Esophagus (tissue), 2 donors: ENCODE data around the gene AFF1. TPM values are rescaled to one million over a fixed set of nuclear protein-coding genes. Genes with fewer than 3 reads are reported as not detected.
"Not testable (repeated sequence)": the region's sequence is repeated elsewhere in the genome, so short reads cannot be mapped to it uniquely, and the experiment has no call there.

ENCODE experiments used
- H3K27ac ChIP-seq, 2 donors: one replicate each; pipeline ENCODE4 v1.5.1; 2013; ENCODE audit warnings: low read depth in 2 of 2, mild to moderate bottlenecking in 2 of 2, inconsistent platforms in 1 of 2, low read length in 1 of 2, moderate library complexity in 1 of 2
- H3K27me3 ChIP-seq, 2 donors: one replicate each; pipeline ENCODE4 v1.6.1; 2013; ENCODE audit warnings: low read length in 2 of 2, control low read depth in 1 of 2, mild to moderate bottlenecking in 1 of 2; ENCODE audit not compliant: insufficient read depth in 2 of 2, control insufficient read depth in 1 of 2
- H3K36me3 ChIP-seq, 2 donors: one replicate each; pipeline ENCODE4 v1.6.1; 2013; ENCODE audit warnings: low read length in 1 of 2; ENCODE audit not compliant: control insufficient read depth in 2 of 2, insufficient read depth in 2 of 2
- H3K4me1 ChIP-seq, 2 donors: one replicate each; pipeline ENCODE4 v1.6.1; 2013; ENCODE audit warnings: low read length in 1 of 2; ENCODE audit not compliant: control insufficient read depth in 2 of 2, insufficient read depth in 2 of 2
- H3K4me3 ChIP-seq, 2 donors: one replicate each; pipeline ENCODE4 v1.5.1; 2013; ENCODE audit warnings: low read length in 2 of 2, mild to moderate bottlenecking in 2 of 2, low read depth in 1 of 2, moderate library complexity in 1 of 2
- H3K9me3 ChIP-seq, 2 donors: one replicate each; pipeline ENCODE4 v1.6.1; 2013; ENCODE audit warnings: mild to moderate bottlenecking in 2 of 2, low read depth in 1 of 2, low read length in 1 of 2, moderate library complexity in 1 of 2; ENCODE audit not compliant: control insufficient read depth in 2 of 2, insufficient read depth in 1 of 2
- WGBS, 2 donors: extraction: QIAGEN DNeasy Blood & Tissue Kit; methylation state at CpG; one replicate each; pipeline ENCODE4 v1.1.7; 2013; 5-methylcytosine and 5-hydroxymethylcytosine counted together
- polyA plus RNA-seq, 2 donors: library from polyadenylated mRNA; stranded (reverse); fragments of 200-250 nt; gene quantifications; one replicate each; pipeline ENCODE4 v1.2.3, GENCODE V29; 2013
- donor health status: healthy with polysubstance abuse.
- donor health status: Bipolar disorder and iron deficiency.

Gene AFF1
- polyA plus RNA-seq, 2 donors, result 7.5 to 10.4 TPM

DNA sequence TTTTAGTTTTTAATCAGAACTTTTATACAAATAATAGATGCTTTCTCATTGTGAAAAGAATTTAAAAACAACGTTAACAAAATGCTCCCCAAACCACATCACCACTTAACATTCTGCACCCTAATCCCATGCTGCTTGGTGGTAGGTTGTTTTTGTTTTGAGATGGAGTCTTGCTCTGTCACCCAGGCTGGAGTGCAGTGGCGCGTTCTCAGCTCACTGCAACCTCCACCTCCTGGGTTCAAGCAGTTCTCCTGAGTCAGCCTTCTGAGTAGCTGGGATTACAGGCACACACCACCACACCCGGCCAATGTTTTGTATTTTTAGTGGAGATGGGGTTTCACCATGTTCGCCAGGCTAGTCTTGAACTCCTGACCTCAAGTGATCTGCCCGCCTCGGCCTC lies 102.4 kb downstream of the AFF1 start:
- H3K4me3 ChIP-seq, result not testable (repeated sequence)
- 55 to 69% methylated on average over 7 of the region's 7 CpGs for WGBS, 2 donors

DNA sequence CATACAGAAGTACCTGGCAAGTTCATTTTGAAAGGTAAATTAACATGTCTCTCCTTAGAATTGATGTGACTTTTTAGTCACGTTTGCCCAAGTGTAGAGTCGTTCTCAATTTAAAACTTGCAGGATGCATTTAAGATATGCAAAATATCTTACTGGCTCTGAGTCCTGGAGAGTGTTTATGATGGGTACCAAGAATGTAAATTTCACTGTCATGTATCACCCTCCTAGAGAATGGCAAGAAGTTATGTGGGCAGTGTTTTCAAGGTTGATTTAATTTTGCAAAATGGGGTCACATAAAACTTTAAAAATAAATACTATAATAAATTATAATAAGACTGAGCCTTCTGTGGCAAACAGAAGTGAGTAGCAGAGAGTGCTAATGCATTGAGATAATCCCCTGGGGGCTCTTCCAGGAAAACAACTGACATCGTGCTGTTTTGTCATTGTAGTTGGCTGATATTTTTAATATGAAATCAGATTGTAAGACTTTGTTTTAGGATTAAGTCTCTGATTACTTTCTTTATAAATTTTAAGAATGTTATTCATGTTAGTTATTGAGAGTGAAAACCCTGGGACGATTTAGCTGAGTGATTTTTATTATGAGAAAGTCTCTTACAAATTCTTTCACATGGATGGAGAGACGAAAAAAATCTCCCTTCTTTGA lies 103.0 kb downstream of the AFF1 start:
- Histone ChIP-seq H3K4me3 (no peak overlapping the region), H3K36me3 (no peaks in the 10 kb centered on the region), H3K4me1 (peaks cover 5 to 7% of the 10 kb centered on the region in 2 donors), H3K27me3 (no peaks in the 10 kb centered on the region), H3K27ac (peak overlapping the region in 1 of 2 donors; percentile 60), H3K9me3 (no peaks in the 10 kb centered on the region)
- WGBS, 2 donors, result 31 to 35% methylated on average over 5 of the region's 5 CpGs

More for the DNA sequence above, 102.4 kb downstream of the AFF1 start:
- H3K27me3 ChIP-seq, H3K9me3 ChIP-seq, H3K4me1 ChIP-seq, H3K36me3 ChIP-seq: not testable (repeated sequence)
- H3K27ac ChIP-seq, result peak overlapping the region in 1 of 2 donors; percentile 60

DNA sequence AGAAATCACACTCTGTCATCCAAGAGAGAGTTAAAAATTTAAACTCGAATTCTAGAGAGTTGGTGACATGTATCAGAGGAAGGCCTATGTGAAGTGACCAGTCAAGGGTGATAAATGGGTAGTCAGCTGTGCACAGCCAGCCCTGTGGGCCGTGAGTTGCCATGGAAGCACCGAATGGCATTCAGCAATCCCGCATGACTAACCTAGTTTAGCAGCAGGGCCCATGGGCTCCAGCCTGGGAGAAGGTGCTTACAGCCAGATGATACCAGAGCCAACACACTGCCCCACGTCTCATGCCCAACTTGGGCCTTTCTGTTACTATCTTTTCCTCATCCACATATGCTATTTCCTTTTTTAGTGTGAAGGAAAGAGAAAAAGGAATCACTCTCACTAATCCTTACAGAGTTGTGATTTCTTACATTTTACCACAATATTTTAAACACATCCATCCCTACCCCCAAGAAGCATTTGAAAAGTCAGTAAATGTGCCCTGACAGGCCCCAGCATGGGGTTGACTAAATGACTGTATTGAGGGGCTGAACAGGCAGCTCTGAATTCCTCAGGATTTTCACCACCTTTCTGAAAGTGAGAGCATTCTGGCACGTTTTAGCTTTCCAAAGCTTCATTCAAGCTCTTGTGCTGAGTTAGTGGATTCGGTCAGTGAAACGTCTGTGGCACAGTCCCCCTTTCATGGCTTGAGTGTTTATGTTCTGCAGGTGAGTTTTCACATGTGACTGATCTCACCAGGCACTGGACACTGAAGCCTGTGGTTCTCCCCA lies 104.2 kb downstream of the AFF1 start:
- 26 to 28% methylated on average over 8 of the region's 8 CpGs for WGBS, 2 donors
- no peak overlapping the region for H3K4me3 ChIP-seq
- peak overlapping the region; percentile 53 to 72 for H3K27ac ChIP-seq
- peaks cover 5 to 6% of the 10 kb centered on the region in 2 donors for H3K4me1 ChIP-seq
- no peaks in the 10 kb centered on the region for H3K27me3 ChIP-seq
- no peaks in the 10 kb centered on the region for H3K9me3 ChIP-seq
- H3K36me3 ChIP-seq, result no peaks in the 10 kb centered on the region

DNA sequence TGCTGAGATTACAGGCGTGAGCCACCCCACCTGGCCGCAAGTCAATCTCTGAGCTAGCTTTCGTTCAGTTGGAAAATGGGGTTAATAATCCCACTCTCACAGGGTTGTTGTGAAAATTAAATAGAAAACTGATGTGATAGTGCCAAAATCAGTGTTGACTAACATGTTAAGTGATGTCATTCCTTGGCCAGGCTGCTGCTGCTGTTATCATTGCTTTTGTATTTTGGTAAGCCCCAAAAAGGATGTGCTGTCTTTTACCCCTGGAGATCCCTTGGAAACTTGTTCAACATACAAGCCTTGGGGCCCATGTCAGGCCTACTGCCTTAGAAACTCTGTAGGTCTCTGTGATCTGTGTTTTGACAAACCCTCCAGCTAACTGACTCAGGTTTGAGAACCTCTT lies 106.3 kb downstream of the AFF1 start:
- Histone ChIP-seq H3K36me3 (no peaks in the 10 kb centered on the region), H3K9me3 (no peaks in the 10 kb centered on the region), H3K27ac (peak overlapping the region in 1 of 2 donors; percentile 41), H3K4me3 (no peak overlapping the region), H3K4me1 (peaks cover 5 to 8% of the 10 kb centered on the region in 2 donors), H3K27me3 (no peaks in the 10 kb centered on the region)
- WGBS, 2 donors, result 81 to 86% methylated on average over 3 of the region's 3 CpGs

DNA sequence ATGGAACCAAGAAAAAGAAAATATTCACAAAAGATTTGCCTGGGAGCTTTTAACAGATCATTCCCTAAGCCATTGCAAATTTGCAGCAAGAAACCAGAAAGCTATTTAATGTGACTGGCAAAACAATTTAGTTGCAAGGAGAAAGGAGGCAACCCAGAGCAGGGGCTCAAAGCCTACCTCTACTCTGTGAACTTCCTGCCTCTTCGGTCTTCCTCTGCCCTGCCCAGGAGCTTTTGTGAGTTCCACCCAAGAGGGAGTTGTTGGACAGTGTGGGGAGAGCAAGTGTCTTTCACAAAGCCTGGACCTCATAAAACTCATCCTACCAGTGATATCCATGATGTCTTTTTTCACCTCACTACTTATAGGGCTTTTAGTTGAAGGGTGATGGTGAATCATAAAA lies 107.4 kb downstream of the AFF1 start:
- WGBS, 2 donors, result 75 to 80% methylated on average over 1 of the region's 1 CpG
- Histone ChIP-seq H3K36me3 (peaks cover 0 to 7% of the 10 kb centered on the region in 2 donors), H3K9me3 (no peaks in the 10 kb centered on the region), H3K4me1 (peaks cover 5 to 7% of the 10 kb centered on the region in 2 donors), H3K27me3 (no peaks in the 10 kb centered on the region), H3K27ac (no peak overlapping the region), H3K4me3 (no peak overlapping the region)

DNA sequence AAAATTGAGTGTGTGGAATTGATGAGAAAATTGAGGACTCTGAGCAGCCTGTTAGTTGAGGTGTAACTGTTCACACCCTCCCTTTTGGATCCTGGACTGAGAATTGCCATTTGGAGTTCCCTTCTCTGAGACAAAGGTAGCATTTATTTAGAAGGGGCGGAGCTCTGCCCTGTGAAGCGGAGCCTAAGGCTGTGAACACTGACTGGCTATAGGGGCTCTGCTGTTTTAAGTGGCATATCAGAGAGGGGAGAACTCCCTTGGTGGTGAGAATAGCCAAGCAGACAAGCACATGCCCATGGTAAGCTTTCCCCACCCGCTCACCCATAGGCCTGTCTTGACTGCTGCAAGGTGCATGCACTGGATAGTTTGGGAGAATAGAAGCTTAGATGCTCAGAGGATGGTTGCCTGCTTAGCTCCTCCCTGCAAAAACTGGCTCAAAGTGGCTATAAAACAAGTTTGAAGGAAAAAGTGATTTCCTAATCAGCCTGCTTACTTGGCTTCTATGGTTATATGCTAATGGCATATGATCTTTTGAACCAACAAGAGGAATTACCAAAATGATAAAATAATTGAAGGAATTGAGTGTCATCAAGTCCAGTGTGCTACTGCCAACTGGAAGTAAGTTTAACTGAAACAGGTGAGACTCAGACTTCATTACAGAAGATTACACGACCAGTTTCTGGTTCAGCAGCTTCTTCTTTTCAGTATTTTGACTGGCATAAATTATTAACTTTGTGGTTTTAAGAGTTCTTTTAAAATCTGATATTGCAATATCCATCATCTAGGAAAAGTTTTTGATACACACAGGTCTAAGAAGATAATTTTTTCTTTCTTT lies 108.4 kb downstream of the AFF1 start:
- H3K27me3 ChIP-seq, result no peaks in the 10 kb centered on the region
- peaks cover 0 to 10% of the 10 kb centered on the region in 2 donors for H3K36me3 ChIP-seq
- peak overlapping the region in 1 of 2 donors; percentile 55 for H3K27ac ChIP-seq
- peaks cover 4 to 5% of the 10 kb centered on the region in 2 donors for H3K4me1 ChIP-seq
- H3K9me3 ChIP-seq, result no peaks in the 10 kb centered on the region
- 74 to 82% methylated on average over 4 of the region's 4 CpGs for WGBS, 2 donors
- H3K4me3 ChIP-seq, result no peak overlapping the region

DNA sequence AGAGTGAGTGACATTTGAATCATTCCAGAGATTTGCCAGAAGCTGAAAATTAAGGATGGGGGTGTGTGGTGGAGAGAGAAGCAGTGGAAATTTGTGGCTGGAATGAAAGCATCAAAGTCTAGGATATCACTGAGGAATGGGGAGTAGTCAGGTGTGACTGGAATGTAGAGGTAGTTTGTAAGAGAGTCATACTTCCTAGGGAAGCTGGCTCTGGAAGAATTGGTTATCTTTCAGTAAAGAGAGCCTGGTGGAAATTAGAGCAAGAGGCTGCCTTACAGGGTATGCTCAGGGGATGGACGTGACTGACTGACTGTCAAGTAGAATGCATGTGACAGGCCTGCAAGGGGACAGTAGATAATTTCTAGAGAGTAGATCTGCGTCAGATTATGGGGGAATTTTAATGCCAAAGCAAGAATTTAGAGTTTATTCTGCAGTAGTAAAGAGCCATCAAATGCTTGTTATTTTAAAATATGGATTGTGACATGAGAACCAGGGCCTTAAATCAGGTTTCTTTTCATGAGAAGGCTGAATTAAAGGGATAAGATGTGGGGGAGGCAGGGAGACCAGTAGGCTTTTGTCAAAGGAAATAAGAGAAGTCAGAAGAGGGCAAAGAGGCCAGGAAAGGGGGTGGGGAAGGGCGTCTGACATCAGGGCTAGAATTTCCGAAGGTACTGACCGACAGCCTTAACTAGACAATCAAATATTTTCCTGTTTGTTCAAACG lies 109.9 kb downstream of the AFF1 start:
- 42 to 48% methylated on average over 6 of the region's 6 CpGs for WGBS, 2 donors
- peaks cover 0 to 12% of the 10 kb centered on the region in 2 donors for H3K36me3 ChIP-seq
- no peak overlapping the region for H3K4me3 ChIP-seq
- H3K27me3 ChIP-seq, result no peaks in the 10 kb centered on the region
- H3K4me1 ChIP-seq, result peaks cover 2 to 3% of the 10 kb centered on the region in 2 donors
- peak overlapping the region; percentile 15 to 74 for H3K27ac ChIP-seq
- H3K9me3 ChIP-seq, result no peaks in the 10 kb centered on the region

DNA sequence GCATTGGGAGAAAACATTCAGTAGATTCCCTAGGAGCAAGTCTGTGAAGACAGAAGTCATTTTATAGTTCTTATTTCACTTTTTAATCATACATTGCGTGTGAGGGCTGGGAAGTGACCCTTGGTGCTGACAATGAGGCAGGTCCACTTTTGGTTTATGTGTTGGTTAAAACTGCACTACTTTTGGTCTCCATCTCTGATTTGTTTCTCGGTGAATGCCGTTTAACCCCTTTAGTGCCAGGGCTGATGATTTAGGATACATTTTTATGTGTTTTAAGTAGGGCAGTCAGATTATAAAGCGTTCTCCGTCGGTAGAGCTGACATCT lies 110.4 kb downstream of the AFF1 start:
- H3K27me3 ChIP-seq, result no peaks in the 10 kb centered on the region
- peaks cover 0 to 12% of the 10 kb centered on the region in 2 donors for H3K36me3 ChIP-seq
- no peaks in the 10 kb centered on the region for H3K9me3 ChIP-seq
- no peak overlapping the region for H3K4me3 ChIP-seq
- 35% methylated on average over 6 of the region's 6 CpGs for WGBS, 2 donors
- peaks cover 2 to 3% of the 10 kb centered on the region in 2 donors for H3K4me1 ChIP-seq
- H3K27ac ChIP-seq, result peak overlapping the region; percentile 15 to 71

DNA sequence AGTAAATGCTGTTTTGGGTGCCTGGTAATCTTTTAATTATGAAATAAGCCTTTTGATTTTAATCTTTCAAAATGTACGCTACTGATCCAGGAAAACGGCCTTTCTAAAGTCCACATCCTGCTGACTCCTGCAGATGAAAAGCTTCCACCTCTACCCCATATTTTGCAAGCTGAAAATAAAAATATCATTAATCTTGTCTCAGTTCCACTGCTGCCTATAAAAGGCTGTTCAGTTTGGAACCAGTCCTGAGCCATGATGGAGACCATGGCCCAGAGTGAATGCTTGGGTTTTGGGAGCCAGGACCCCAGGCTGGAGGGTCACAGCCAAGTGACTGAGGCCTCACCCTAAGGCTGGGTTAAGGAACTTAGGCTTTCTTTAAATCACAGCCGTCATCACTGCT lies 110.8 kb downstream of the AFF1 start:
- WGBS, 2 donors, result 28 to 29% methylated on average over 3 of the region's 3 CpGs
- peak overlapping the region; percentile 52 to 75 for H3K27ac ChIP-seq
- H3K4me3 ChIP-seq, result no peak overlapping the region
- peaks cover 0 to 12% of the 10 kb centered on the region in 2 donors for H3K36me3 ChIP-seq
- peaks cover 2 to 3% of the 10 kb centered on the region in 2 donors for H3K4me1 ChIP-seq
- no peaks in the 10 kb centered on the region for H3K9me3 ChIP-seq
- no peaks in the 10 kb centered on the region for H3K27me3 ChIP-seq
